ENCODE data around the gene WDR12. TPM values are rescaled to one million over a fixed set of nuclear protein-coding genes. Genes with fewer than 3 reads are reported as not detected.

WDR12 gene
- polyA plus RNA-seq, 3 donors = 4.1 to 14.6 (median 6.5) TPM

DNA sequence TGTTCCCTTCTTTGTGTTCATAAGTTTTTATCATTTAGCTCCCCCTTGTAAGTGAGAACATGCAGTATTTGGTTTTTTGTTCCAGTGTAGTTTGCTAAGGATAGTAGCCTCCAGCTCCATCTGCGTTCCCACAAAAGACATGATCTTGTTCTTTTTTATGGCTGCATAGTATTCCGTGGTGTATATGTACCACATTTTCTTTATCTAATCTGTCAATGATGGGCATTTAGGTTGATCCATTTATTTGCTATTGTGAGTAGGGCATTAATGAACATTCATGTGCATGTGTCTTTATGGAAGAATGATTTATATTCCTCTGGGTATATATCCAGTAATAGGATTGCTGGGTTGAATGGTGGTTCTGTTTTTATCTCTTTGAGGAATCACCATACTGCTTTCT, 34.0 kb upstream of the WDR12 start:
- H3K4me1 Mint-ChIP-seq = peaks cover 3% of the 10 kb centered on the region
- no CpG with 5 or more reads among the region's 2 CpGs for WGBS (ENCODE audit: insufficient coverage)
- intact Hi-C loops (cut with micrococcal nuclease) = no loop called here

DNA sequence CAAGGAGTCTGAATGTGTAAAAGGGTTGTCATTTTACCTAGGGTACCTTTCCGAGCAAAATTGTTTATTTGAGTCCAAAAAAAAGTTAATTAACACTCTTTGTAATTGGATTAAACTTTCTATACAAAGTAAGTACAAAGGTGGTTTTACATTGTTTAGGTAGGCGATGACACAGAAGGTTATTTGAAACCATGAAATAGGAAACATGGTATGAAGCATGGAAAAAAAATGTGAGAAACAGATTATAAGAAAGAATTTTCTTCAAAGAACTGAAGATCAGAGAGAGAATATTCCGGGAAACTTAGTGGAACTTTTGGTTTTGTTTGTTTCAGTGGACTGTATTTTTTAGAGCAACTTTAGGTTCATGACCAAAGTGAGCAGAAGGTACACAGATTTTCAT, 33.3 kb upstream of the WDR12 start:
- intact Hi-C loops (cut with micrococcal nuclease) = no loop called here

More for the DNA sequence above, 34.0 kb upstream of the WDR12 start:
- Mint-ChIP-seq H3K27me3 (ENCODE audit: low read depth in 3 of 3) (no peaks in the 10 kb centered on the region), H3K4me3 (no peak overlapping the region), H3K36me3 (peaks cover 30 to 39% of the 10 kb centered on the region in 2 donors), H3K9me3 (peaks cover 2 to 18% (median 9%) of the 10 kb centered on the region in 7 donors), H3K27ac (no peak overlapping the region)
- Histone ChIP-seq H4K20me1 (ENCODE audit: insufficient read depth, low read length) (no peaks in the 10 kb centered on the region), H3K27me3 (ENCODE audit: control insufficient read depth in 2 of 2, insufficient read depth in 2 of 2, low read length in 2 of 2) (no peaks in the 10 kb centered on the region), H3K79me2 (ENCODE audit: insufficient read depth, low read length) (no peaks in the 10 kb centered on the region), H3K27ac (ENCODE audit: low read depth in 1 of 2, low read length in 2 of 2) (no peak overlapping the region), H3K36me3 (replicated peaks in 1 of 2; ENCODE audit: control insufficient read depth in 1 of 2, insufficient read depth in 2 of 2, low read length in 2 of 2) (peaks cover 0 to 14% of the 10 kb centered on the region in 2 donors), H3K9me3 (replicated peaks in 1 of 2; ENCODE audit: control insufficient read depth in 1 of 2, insufficient read depth in 1 of 2, low read length in 2 of 2) (peaks cover 0 to 4% of the 10 kb centered on the region in 2 donors), H3K4me1 (ENCODE audit: control insufficient read depth in 1 of 2, insufficient read depth in 2 of 2, low read length in 2 of 2) (no peaks in the 10 kb centered on the region), H3K4me2 (replicated peaks; ENCODE audit: extremely low read depth, low read length, poor library complexity, severe bottlenecking) (no peak overlapping the region), H3K9ac (ENCODE audit: insufficient read depth, low read length, poor library complexity, severe bottlenecking) (no peak overlapping the region), H3K4me3 (replicated peaks in 1 of 3; ENCODE audit: low read depth in 2 of 3, low read length in 3 of 3) (no peak overlapping the region), H2AFZ (ENCODE audit: insufficient read depth, low read depth, low read length, poor library complexity, severe bottlenecking) (no peak overlapping the region)
- TF ChIP-seq, protein P1, sequence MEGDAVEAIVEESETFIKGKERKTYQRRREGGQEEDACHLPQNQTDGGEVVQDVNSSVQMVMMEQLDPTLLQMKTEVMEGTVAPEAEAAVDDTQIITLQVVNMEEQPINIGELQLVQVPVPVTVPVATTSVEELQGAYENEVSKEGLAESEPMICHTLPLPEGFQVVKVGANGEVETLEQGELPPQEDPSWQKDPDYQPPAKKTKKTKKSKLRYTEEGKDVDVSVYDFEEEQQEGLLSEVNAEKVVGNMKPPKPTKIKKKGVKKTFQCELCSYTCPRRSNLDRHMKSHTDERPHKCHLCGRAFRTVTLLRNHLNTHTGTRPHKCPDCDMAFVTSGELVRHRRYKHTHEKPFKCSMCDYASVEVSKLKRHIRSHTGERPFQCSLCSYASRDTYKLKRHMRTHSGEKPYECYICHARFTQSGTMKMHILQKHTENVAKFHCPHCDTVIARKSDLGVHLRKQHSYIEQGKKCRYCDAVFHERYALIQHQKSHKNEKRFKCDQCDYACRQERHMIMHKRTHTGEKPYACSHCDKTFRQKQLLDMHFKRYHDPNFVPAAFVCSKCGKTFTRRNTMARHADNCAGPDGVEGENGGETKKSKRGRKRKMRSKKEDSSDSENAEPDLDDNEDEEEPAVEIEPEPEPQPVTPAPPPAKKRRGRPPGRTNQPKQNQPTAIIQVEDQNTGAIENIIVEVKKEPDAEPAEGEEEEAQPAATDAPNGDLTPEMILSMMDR (IDR thresholded peaks at IDR 0.05) = no peak
- no peak for DNase-seq

More for the DNA sequence above, 33.3 kb upstream of the WDR12 start:
- no peaks in the 10 kb centered on the region for H4K20me1 ChIP-seq (ENCODE audit: insufficient read depth, low read length)
- no peak overlapping the region for H3K4me2 ChIP-seq (replicated peaks; ENCODE audit: extremely low read depth, low read length, poor library complexity, severe bottlenecking)
- peaks cover 33 to 39% of the 10 kb centered on the region in 2 donors for H3K36me3 Mint-ChIP-seq
- H3K27ac Mint-ChIP-seq = no peak overlapping the region
- H3K27me3 ChIP-seq (ENCODE audit: control insufficient read depth in 2 of 2, insufficient read depth in 2 of 2, low read length in 2 of 2) = no peaks in the 10 kb centered on the region
- H3K4me3 Mint-ChIP-seq = no peak overlapping the region
- H2AFZ ChIP-seq (ENCODE audit: insufficient read depth, low read depth, low read length, poor library complexity, severe bottlenecking) = no peak overlapping the region
- H3K4me1 Mint-ChIP-seq = no peaks in the 10 kb centered on the region
- no peak overlapping the region for H3K9ac ChIP-seq (ENCODE audit: insufficient read depth, low read length, poor library complexity, severe bottlenecking)
- no peaks in the 10 kb centered on the region for H3K27me3 Mint-ChIP-seq (ENCODE audit: low read depth in 3 of 3)
- H3K27ac ChIP-seq (ENCODE audit: low read depth in 1 of 2, low read length in 2 of 2) = no peak overlapping the region
- DNase-seq = no peak
- no peak overlapping the region for H3K4me3 ChIP-seq (replicated peaks in 1 of 3; ENCODE audit: low read depth in 2 of 3, low read length in 3 of 3)
- WGBS (ENCODE audit: insufficient coverage) = no CpG with 5 or more reads among the region's 3 CpGs
- peaks cover 0 to 4% of the 10 kb centered on the region in 2 donors for H3K9me3 ChIP-seq (replicated peaks in 1 of 2; ENCODE audit: control insufficient read depth in 1 of 2, insufficient read depth in 1 of 2, low read length in 2 of 2)
- H3K4me1 ChIP-seq (ENCODE audit: control insufficient read depth in 1 of 2, insufficient read depth in 2 of 2, low read length in 2 of 2) = no peaks in the 10 kb centered on the region
- TF ChIP-seq, protein P1 (IDR thresholded peaks at IDR 0.05) = no peak
- peaks cover 2 to 18% (median 9%) of the 10 kb centered on the region in 7 donors for H3K9me3 Mint-ChIP-seq
- H3K79me2 ChIP-seq (ENCODE audit: insufficient read depth, low read length) = no peaks in the 10 kb centered on the region
- peaks cover 0 to 14% of the 10 kb centered on the region in 2 donors for H3K36me3 ChIP-seq (replicated peaks in 1 of 2; ENCODE audit: control insufficient read depth in 1 of 2, insufficient read depth in 2 of 2, low read length in 2 of 2)

Data from CD14-positive monocyte (primary cell).